H9 (cell line): Measurements from ENCODE around the gene DNAJC17. TPM values are rescaled to one million over a fixed set of nuclear protein-coding genes. Genes with fewer than 3 reads are reported as not detected.

ENCODE experiments used
- DNase-seq: peaks from one replicate; pipeline ENCODE4 v3.0.0-alpha.2; 2017
- H2AFZ ChIP-seq: one replicate; pipeline ENCODE4 v1.6.1; 2013; ENCODE audit warnings: mild to moderate bottlenecking, low read length, control low read depth, moderate library complexity
- H2AK5ac ChIP-seq: 2 replicates; pipeline ENCODE4 v1.6.1; 2013; ENCODE audit warnings: low read length, control low read depth, mixed read lengths; ENCODE audit not compliant: insufficient read length
- H2BK120ac ChIP-seq: one replicate; pipeline ENCODE4 v1.6.1; 2013; ENCODE audit warnings: low read depth, mild to moderate bottlenecking, low read length, control low read depth, inconsistent platforms; ENCODE audit not compliant: poor library complexity, severe bottlenecking
- H2BK12ac ChIP-seq: 2 replicates; pipeline ENCODE4 v1.6.1; 2013; ENCODE audit warnings: low read length, control low read depth, mixed read lengths, low read depth; ENCODE audit not compliant: insufficient read length
- H2BK15ac ChIP-seq: 2 replicates; pipeline ENCODE4 v1.6.1; 2013; ENCODE audit warnings: low read depth, low read length, control low read depth
- H2BK20ac ChIP-seq: one replicate; pipeline ENCODE4 v1.6.1; 2013; ENCODE audit warnings: low read depth, mild to moderate bottlenecking, low read length, control low read depth, inconsistent platforms; ENCODE audit not compliant: poor library complexity, severe bottlenecking
- H2BK5ac ChIP-seq: 2 replicates; pipeline ENCODE4 v1.6.1; 2013; ENCODE audit warnings: low read length, control low read depth, mixed read lengths; ENCODE audit not compliant: insufficient read length
- H3K14ac ChIP-seq: 2 replicates; pipeline ENCODE4 v1.6.1; 2013; ENCODE audit warnings: low read length, control low read depth; ENCODE audit not compliant: insufficient read depth
- H3K18ac ChIP-seq: 2 replicates; pipeline ENCODE4 v1.6.1; 2013; ENCODE audit warnings: low read depth, mild to moderate bottlenecking, mixed read lengths, low read length, control low read depth; ENCODE audit not compliant: insufficient read length
- H3K23ac ChIP-seq: 2 replicates; pipeline ENCODE4 v1.6.1; 2013; ENCODE audit warnings: low read length, control low read depth, mixed read lengths, low read depth; ENCODE audit not compliant: insufficient read length
- H3K23me2 ChIP-seq: 2 replicates; pipeline ENCODE4 v1.6.1; 2013; ENCODE audit warnings: low read depth, mild to moderate bottlenecking, mixed read lengths, low read length, control low read depth; ENCODE audit not compliant: insufficient read length, poor library complexity, severe bottlenecking
- H3K27ac ChIP-seq: 2 replicates; pipeline ENCODE4 v1.5.1; 2013; ENCODE audit warnings: low read length, control low read depth, mixed read lengths, low read depth; ENCODE audit not compliant: insufficient read length
- H3K27me3 ChIP-seq: 2 replicates; pipeline ENCODE4 v1.6.1; 2013; ENCODE audit warnings: low read length, control low read depth, inconsistent platforms; ENCODE audit not compliant: insufficient read depth
- H3K4ac ChIP-seq: 2 replicates; pipeline ENCODE4 v1.6.1; 2013; ENCODE audit warnings: low read depth, mild to moderate bottlenecking, control low read depth, inconsistent platforms, low read length, moderate library complexity
- H3K4me1 ChIP-seq: 2 replicates; pipeline ENCODE4 v1.6.1; 2013; ENCODE audit warnings: low read length, control low read depth, inconsistent platforms; ENCODE audit not compliant: insufficient read depth
- H3K4me2 ChIP-seq: 2 replicates; pipeline ENCODE4 v1.6.1; 2013; ENCODE audit warnings: low read length, control low read depth, mixed read lengths; ENCODE audit not compliant: insufficient read length, insufficient read depth
- H3K56ac ChIP-seq: 2 replicates; pipeline ENCODE4 v1.6.1; 2013; ENCODE audit warnings: low read depth, mild to moderate bottlenecking, mixed read lengths, low read length, control low read depth; ENCODE audit not compliant: insufficient read length
- H3K79me1 ChIP-seq: 2 replicates; pipeline ENCODE4 v1.6.1; 2013; ENCODE audit warnings: low read depth, mild to moderate bottlenecking, moderate library complexity, low read length, control low read depth, inconsistent platforms; ENCODE audit not compliant: insufficient read depth, poor library complexity, severe bottlenecking
- H3K79me2 ChIP-seq: 2 replicates; pipeline ENCODE4 v1.6.1; 2013; ENCODE audit warnings: low read length, control low read depth, inconsistent platforms; ENCODE audit not compliant: insufficient read depth
- H3K9ac ChIP-seq: 2 replicates; pipeline ENCODE4 v1.6.1; 2013; ENCODE audit warnings: low read length, control low read depth, mixed read lengths; ENCODE audit not compliant: insufficient read length; ENCODE audit errors: extremely low read depth
- H3K9me3 ChIP-seq: one replicate; pipeline ENCODE4 v1.6.1; 2013; ENCODE audit warnings: low read depth, low read length, inconsistent platforms; ENCODE audit not compliant: control insufficient read depth
- H3T11ph ChIP-seq: one replicate; pipeline ENCODE4 v1.6.1; 2013; ENCODE audit warnings: mild to moderate bottlenecking, low read length, control low read depth, inconsistent platforms
- H4K20me1 ChIP-seq: one replicate; pipeline ENCODE4 v1.6.1; 2013; ENCODE audit not compliant: control insufficient read depth, insufficient read length, insufficient read depth
- H4K5ac ChIP-seq: 2 replicates; pipeline ENCODE4 v1.6.1; 2013; ENCODE audit warnings: low read depth, mild to moderate bottlenecking, mixed read lengths, low read length, control low read depth; ENCODE audit not compliant: insufficient read length
- H4K8ac ChIP-seq: replicated peaks from 2 replicates; pipeline ENCODE4 v1.6.1; 2013; ENCODE audit warnings: low read length, control low read depth, mixed read lengths, low read depth; ENCODE audit not compliant: insufficient read length
- H4K91ac ChIP-seq: 2 replicates; pipeline ENCODE4 v1.6.1; 2013; ENCODE audit warnings: low read depth, mild to moderate bottlenecking, moderate library complexity, mixed read lengths, low read length, control low read depth; ENCODE audit not compliant: insufficient read length
- H3K27ac Mint-ChIP-seq, 3 experiments: 2 replicates in 2 of 3; 3 replicates in 1 of 3; pipeline ENCODE4 v1.8.0; 2020 to 2021; ENCODE audit warnings: mixed read lengths in 3 of 3, mild to moderate bottlenecking in 1 of 3, moderate library complexity in 1 of 3
- H3K27me3 Mint-ChIP-seq: 2 replicates; pipeline ENCODE4 v1.8.0; 2021; ENCODE audit warnings: low read depth, mild to moderate bottlenecking, moderate library complexity, mixed read lengths
- H3K36me3 Mint-ChIP-seq, 3 experiments: 2 replicates in 2 of 3; 3 replicates in 1 of 3; pipeline ENCODE4 v1.8.0; 2020 to 2021; ENCODE audit warnings: low read depth in 3 of 3, mixed read lengths in 3 of 3; ENCODE audit not compliant: insufficient read depth in 1 of 3
- H3K4me1 Mint-ChIP-seq, 2 experiments: 2 replicates each; pipeline ENCODE4 v1.8.0; 2020; ENCODE audit warnings: mixed read lengths in 2 of 2
- H3K4me3 Mint-ChIP-seq, 2 experiments: 2 replicates in 1 of 2; 3 replicates in 1 of 2; pipeline ENCODE4 v1.8.0; 2020 to 2021; ENCODE audit warnings: mild to moderate bottlenecking in 2 of 2, mixed read lengths in 2 of 2, moderate library complexity in 1 of 2
- H3K9me3 Mint-ChIP-seq, 2 experiments: 2 replicates in 1 of 2; 3 replicates in 1 of 2; pipeline ENCODE4 v1.8.0; 2020; ENCODE audit warnings: mild to moderate bottlenecking in 2 of 2, mixed read lengths in 2 of 2, moderate library complexity in 1 of 2
- WGBS: extraction: QIAGEN DNeasy Blood & Tissue Kit; methylation state at CpG from one replicate; pipeline ENCODE4 v1.1.7; 2013; ENCODE audit warnings: missing lambda C conversion rate, low lambda C conversion rate, mixed read lengths; ENCODE audit not compliant: insufficient read length; ENCODE audit errors: extremely low coverage; 5-methylcytosine and 5-hydroxymethylcytosine counted together
- total RNA-seq: library from RNA; stranded (reverse); gene quantifications from 2 replicates; pipeline ENCODE4 v1.2.1, GENCODE V29; 2021
- TF ChIP-seq, protein P1 (sequence below): fragments of 200-600 bp; sonication (generic); conservative IDR thresholded peaks from 3 replicates; pipeline ENCODE4 v1.8.0; 2021; ENCODE audit warnings: antibody characterized with exemption, mild to moderate bottlenecking

Gene DNAJC17
- total RNA-seq, 1 experiment from 2014 or later, result 38.3 TPM

GRCh38 chr15:40793216-40793989 is 13.9 kb downstream of the DNAJC17 start:
- no peaks in the 10 kb centered on the region for H3K27me3 Mint-ChIP-seq
- peak overlapping the region in 1 of 3 experiments; percentile 8; a peak in 2 of 7 replicates for H3K27ac Mint-ChIP-seq
- no peak overlapping the region for H2BK20ac ChIP-seq
- H4K20me1 ChIP-seq, result no peaks in the 10 kb centered on the region
- H3K9ac ChIP-seq, result no peak overlapping the region
- no peak for DNase-seq
- no peak overlapping the region for H2BK5ac ChIP-seq
- H3K4me1 Mint-ChIP-seq, result peaks cover 25 to 33% of the 10 kb centered on the region in 2 experiments
- no peak overlapping the region for H3K4me3 Mint-ChIP-seq
- H3K4me1 ChIP-seq, result peaks cover 5% of the 10 kb centered on the region; the same call in 1 of the 2 replicates
- TF ChIP-seq, protein P1, sequence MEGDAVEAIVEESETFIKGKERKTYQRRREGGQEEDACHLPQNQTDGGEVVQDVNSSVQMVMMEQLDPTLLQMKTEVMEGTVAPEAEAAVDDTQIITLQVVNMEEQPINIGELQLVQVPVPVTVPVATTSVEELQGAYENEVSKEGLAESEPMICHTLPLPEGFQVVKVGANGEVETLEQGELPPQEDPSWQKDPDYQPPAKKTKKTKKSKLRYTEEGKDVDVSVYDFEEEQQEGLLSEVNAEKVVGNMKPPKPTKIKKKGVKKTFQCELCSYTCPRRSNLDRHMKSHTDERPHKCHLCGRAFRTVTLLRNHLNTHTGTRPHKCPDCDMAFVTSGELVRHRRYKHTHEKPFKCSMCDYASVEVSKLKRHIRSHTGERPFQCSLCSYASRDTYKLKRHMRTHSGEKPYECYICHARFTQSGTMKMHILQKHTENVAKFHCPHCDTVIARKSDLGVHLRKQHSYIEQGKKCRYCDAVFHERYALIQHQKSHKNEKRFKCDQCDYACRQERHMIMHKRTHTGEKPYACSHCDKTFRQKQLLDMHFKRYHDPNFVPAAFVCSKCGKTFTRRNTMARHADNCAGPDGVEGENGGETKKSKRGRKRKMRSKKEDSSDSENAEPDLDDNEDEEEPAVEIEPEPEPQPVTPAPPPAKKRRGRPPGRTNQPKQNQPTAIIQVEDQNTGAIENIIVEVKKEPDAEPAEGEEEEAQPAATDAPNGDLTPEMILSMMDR, result no peak
- no peak overlapping the region for H4K8ac ChIP-seq
- no peaks in the 10 kb centered on the region for H3K9me3 ChIP-seq
- H3K4me2 ChIP-seq, result no peak overlapping the region
- no peak overlapping the region for H4K91ac ChIP-seq
- no peaks in the 10 kb centered on the region for H3K27me3 ChIP-seq
- peaks cover 4% of the 10 kb centered on the region for H3K79me1 ChIP-seq
- H2AFZ ChIP-seq, result no peak overlapping the region
- H3K18ac ChIP-seq, result no peak overlapping the region
- no peaks in the 10 kb centered on the region for H3K23me2 ChIP-seq
- H3K23ac ChIP-seq, result no peak overlapping the region
- H3K9me3 Mint-ChIP-seq, result no peaks in the 10 kb centered on the region
- H2AK5ac ChIP-seq, result no peak overlapping the region
- H4K5ac ChIP-seq, result no peak overlapping the region
- peaks cover 10 to 14% (median 13%) of the 10 kb centered on the region in 3 experiments; a peak in 5 of 7 replicates for H3K36me3 Mint-ChIP-seq
- no peak overlapping the region for H3K27ac ChIP-seq
- H3K56ac ChIP-seq, result no peak overlapping the region
- H3K4ac ChIP-seq, result no peak overlapping the region
- no peak overlapping the region for H3K14ac ChIP-seq
- WGBS, result no CpG with 5 or more reads among the region's 9 CpGs
- H3T11ph ChIP-seq, result no peak overlapping the region
- no peaks in the 10 kb centered on the region for H3K79me2 ChIP-seq
- no peak overlapping the region for H2BK120ac ChIP-seq
- H2BK15ac ChIP-seq, result no peak overlapping the region
- no peak overlapping the region for H2BK12ac ChIP-seq
